Activated naive CD8-positive, alpha-beta T cell (primary cell): ENCODE data around the gene NPLOC4.
"Not testable (repeated sequence)": the region's sequence is repeated elsewhere in the genome, so short reads cannot be mapped to it uniquely, and the experiment has no call there.

Experiments used
- H3K27ac Mint-ChIP-seq: one replicate; pipeline ENCODE4 v1.8.0; 2021; ENCODE audit warnings: mixed read lengths
- H3K27me3 Mint-ChIP-seq: one replicate; pipeline ENCODE4 v1.8.0; 2021; ENCODE audit warnings: mixed read lengths
- H3K36me3 Mint-ChIP-seq: one replicate; pipeline ENCODE4 v1.8.0; 2021; ENCODE audit warnings: mixed read lengths
- H3K4me1 Mint-ChIP-seq: one replicate; pipeline ENCODE4 v1.8.0; 2021; ENCODE audit warnings: low read depth, mixed read lengths
- H3K4me3 Mint-ChIP-seq: one replicate; pipeline ENCODE4 v1.8.0; 2021; ENCODE audit warnings: mild to moderate bottlenecking, mixed read lengths
- H3K9me3 Mint-ChIP-seq: one replicate; pipeline ENCODE4 v1.8.0; 2021; ENCODE audit warnings: low read depth, mixed read lengths

NPLOC4 gene

DNA sequence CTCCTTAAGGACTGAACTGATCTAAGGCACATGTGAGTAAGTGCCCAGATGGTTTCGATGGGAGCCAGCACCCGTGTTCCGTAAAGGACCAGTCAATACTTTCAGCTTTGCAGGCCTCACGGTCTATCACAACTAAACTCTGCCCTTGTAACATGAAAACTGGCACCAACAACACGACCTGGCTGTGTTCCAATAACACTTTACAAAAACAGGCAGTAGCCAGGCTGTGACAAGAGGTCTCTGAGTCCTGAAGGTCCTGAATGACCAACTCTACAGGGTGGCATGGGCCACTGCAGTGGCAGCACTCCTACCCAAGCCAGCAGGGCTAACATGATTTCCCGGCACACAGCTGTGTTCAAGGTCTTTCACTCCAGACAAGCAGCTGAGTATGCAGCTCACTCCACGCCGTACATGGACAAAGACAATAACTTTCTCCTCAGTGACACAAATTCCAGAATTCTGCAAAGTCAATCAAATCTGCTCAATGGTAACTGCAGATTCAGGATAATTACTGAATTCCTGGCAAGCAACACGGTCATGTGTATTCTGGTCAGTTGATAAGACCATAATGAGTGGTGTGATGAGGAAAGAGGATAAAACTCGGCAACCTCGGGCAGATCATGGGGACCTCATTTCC is 15.3 kb downstream of the NPLOC4 start:
- no peak overlapping the region for H3K4me3 Mint-ChIP-seq
- H3K27ac Mint-ChIP-seq = no peak overlapping the region
- peaks cover 9% of the 10 kb centered on the region for H3K9me3 Mint-ChIP-seq
- peaks cover 17% of the 10 kb centered on the region for H3K36me3 Mint-ChIP-seq
- no peaks in the 10 kb centered on the region for H3K27me3 Mint-ChIP-seq
- peaks cover 24% of the 10 kb centered on the region for H3K4me1 Mint-ChIP-seq

DNA sequence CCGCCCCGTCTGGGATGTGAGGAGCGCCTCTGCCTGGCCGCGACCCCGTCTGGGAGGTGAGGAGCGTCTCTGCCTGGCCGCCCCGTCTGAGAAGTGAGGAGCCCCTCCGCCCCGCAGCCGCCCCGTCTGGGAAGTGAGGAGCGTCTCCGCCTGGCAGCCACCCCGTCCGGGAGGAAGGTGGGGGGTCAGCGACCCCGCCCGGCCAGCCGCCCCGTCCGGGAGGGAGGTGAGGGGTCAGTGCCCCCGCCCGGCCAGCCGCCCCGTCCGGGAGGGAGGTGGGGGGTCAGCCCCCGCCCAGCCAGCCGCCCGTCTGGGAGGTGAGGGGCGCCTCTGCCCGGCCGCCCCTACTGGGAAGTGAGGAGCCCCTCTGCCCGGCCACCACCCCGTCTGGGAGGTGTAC is 18.6 kb downstream of the NPLOC4 start:
- H3K27ac Mint-ChIP-seq, H3K4me3 Mint-ChIP-seq, H3K9me3 Mint-ChIP-seq, H3K36me3 Mint-ChIP-seq, H3K27me3 Mint-ChIP-seq: not testable (repeated sequence)
- peaks cover 28% of the 10 kb centered on the region for H3K4me1 Mint-ChIP-seq

DNA sequence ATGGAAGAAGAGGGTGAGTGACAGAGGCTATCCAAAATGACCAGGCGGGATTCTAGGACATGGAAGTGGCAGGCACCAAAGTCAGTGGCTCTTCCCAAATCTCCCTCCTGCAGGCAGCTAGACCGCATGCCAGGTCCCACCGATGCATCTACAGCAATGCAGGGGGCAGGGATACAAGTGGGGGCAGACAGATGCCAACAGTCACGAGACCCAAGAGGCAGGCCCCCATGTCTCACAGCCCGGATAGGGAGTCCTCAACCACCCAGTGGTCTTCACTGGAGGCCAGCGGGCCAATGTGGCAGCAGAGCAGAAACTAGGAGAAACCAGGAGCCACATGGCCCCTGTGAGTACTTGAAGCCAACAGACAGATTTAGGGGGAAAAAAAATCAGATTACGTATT is 20.0 kb downstream of the NPLOC4 start:
- Mint-ChIP-seq H3K4me1 (peaks cover 31% of the 10 kb centered on the region), H3K4me3 (no peak overlapping the region), H3K36me3 (peaks cover 2% of the 10 kb centered on the region), H3K9me3 (no peaks in the 10 kb centered on the region), H3K27me3 (no peaks in the 10 kb centered on the region), H3K27ac (no peak overlapping the region)

DNA sequence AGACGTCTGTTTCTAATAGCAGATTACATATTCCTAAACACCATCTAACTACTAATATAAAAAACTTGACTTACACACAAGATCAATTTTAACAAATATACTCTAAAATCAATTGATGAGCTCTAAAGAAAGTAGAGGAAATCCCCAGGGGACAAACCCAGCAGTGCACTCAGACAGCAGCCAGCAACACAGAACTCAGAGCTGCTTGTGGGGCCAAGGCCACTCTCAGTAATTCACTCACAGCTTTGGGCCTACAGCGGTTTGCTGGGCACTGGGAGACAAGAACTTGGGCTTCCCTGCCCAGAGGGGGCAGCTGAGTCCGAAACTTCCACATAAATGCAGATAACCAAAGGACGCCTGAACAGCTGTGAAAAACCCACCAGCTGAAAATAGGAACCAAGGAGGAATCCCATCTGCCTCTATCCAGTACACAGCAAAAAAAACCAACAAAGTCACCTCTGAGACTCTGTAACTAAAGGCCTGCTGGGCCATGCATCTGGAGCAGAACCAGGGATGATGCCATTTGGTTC is 21.4 kb downstream of the NPLOC4 start:
- Mint-ChIP-seq H3K4me1 (peaks cover 30% of the 10 kb centered on the region), H3K36me3 (no peaks in the 10 kb centered on the region), H3K27ac (no peak overlapping the region), H3K4me3 (no peak overlapping the region), H3K9me3 (no peaks in the 10 kb centered on the region), H3K27me3 (no peaks in the 10 kb centered on the region)

DNA sequence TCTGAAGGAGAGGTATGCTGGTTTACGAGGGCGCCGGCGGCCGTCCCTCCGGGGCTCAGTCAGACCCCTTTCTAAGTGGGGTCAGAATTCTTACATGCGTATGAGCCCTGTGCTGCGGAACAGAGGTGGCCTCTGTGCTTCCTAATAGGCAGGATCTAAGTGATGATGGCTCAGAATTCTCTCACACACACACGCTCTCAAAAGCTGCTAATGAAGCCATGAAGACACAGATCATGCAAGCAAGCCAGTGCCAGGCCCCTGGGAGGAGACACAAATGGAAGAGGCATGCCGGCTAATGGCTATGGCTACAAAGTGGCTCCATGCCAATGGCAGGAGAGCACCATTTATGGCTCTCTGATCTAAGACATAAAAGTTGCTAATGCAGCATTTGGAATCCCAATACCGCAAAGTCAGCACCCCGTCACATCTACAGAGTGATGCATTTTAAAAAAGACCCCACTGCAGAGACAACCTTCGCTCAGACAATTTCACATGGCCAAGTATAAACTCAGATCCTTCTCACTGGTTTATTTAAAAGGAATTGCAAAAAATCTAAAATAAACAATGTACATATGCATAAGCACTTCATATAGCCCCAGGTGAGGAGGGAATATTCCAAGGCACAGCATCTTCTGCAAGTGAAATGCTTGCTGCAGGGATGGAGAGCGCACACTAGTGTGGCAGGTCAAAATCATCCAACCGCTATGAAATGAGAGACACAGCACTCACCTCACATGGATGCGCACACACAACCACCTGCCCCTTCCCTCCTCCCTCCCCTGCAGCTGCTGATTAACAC is 24.5 kb downstream of the NPLOC4 start:
- Mint-ChIP-seq H3K9me3 (no peaks in the 10 kb centered on the region), H3K27me3 (no peaks in the 10 kb centered on the region), H3K27ac (no peak overlapping the region), H3K4me1 (peaks cover 28% of the 10 kb centered on the region), H3K4me3 (no peak overlapping the region), H3K36me3 (no peaks in the 10 kb centered on the region)

DNA sequence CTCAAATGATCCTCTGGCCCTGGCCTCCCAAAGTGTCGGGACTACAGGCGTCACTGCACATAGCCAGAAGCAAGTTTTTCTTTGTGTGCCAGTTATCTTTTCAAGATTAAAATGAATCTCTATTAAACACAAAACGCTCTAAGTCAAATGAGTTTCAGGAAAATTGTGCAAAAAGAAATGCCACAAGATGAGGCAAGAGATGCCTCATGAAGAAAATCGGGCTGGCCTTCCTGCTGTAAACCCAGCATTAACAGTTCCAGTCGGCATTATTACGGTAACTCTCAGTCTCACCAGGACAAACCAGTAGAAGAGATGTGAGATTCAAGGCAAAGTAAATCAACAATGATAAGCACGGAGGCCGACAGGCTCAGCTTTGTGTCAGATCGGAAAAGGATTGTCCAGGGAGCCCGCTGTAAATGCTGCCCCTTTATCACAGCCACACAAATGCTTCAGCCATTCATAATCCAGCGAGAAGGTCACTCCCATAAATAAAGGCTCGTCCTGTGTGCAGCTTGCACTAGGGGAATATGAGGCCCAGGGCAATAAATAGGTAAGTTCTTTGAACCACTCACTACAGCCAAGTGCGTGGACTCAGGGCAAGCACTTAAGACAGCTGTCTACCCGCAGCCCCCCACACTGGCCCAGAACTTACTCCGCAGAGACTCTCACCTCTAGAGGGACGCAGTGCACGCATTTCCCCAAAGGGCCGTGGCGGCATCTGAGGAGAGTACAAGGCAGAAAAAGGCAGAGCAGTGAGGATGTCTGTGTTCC is 27.2 kb downstream of the NPLOC4 start:
- H3K27ac Mint-ChIP-seq = no peak overlapping the region

DNA sequence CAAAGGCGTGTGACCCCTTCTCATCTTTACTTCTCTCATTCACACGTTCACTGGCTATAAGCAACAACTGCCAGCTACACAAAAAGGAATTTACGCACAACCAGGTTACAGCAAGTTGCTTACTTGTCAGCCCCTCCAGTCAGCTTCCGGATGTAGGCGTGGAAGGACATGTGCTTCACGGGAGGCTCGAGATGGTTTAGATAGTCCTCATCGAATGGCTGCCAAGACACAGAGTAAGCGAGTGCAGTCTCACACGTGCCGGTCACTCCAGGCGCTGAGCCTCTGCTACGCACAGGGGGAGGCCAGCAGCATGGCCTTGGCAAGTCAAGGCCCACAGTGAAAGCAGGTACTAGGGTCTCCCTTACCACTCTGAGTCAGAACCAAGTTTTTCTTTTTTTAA is 28.3 kb downstream of the NPLOC4 start:
- Mint-ChIP-seq H3K27ac (no peak overlapping the region), H3K9me3 (no peaks in the 10 kb centered on the region), H3K4me3 (no peak overlapping the region), H3K36me3 (peaks cover 3% of the 10 kb centered on the region), H3K27me3 (no peaks in the 10 kb centered on the region), H3K4me1 (peaks cover 2% of the 10 kb centered on the region)

More for the DNA sequence above, 27.2 kb downstream of the NPLOC4 start:
- Mint-ChIP-seq H3K4me1 (peaks cover 12% of the 10 kb centered on the region), H3K27me3 (no peaks in the 10 kb centered on the region), H3K9me3 (no peaks in the 10 kb centered on the region), H3K4me3 (no peak overlapping the region), H3K36me3 (no peaks in the 10 kb centered on the region)

DNA sequence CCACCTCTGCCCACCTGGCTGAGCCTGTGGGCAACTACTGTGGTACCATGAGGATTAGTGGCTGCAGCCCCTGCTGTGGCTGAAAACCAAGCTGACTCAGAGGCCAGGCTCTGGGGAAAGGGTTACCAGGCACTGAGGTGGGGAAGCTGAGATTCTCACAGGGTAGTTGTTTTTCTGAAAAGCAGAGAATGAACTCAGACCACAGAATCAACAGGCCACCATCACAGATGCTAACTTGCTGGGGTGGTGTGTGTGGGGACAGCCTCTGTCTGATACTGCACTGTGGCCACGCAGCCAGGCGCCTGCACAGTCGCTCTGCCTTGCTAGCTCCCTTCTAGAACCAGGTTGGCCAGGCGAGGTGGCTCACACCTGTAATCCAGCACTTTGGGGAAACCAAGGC is 28.8 kb downstream of the NPLOC4 start:
- no peaks in the 10 kb centered on the region for H3K9me3 Mint-ChIP-seq
- peaks cover 3% of the 10 kb centered on the region for H3K36me3 Mint-ChIP-seq
- no peak overlapping the region for H3K4me3 Mint-ChIP-seq
- H3K27ac Mint-ChIP-seq = no peak overlapping the region
- H3K4me1 Mint-ChIP-seq = peaks cover 2% of the 10 kb centered on the region
- no peaks in the 10 kb centered on the region for H3K27me3 Mint-ChIP-seq

DNA sequence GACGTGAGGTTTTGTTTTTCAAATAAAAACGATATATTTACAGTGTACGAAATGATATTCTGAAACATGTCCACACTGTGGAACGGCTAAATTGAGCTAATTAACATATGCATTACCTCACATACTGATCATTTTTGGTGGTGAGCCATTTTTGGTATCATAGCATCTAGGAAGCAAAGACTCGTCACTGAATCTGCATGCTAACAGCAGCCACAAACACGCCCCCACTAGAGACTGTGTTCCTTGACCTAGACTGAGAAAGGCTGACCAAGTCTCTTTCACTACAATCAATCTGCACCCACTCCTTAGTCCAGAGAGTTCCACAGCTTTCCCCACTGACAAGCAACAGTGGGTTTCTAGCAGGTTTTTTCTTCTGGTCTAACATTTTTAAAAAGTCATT is 29.5 kb downstream of the NPLOC4 start:
- no peak overlapping the region for H3K27ac Mint-ChIP-seq
- H3K9me3 Mint-ChIP-seq = no peaks in the 10 kb centered on the region
- no peaks in the 10 kb centered on the region for H3K27me3 Mint-ChIP-seq
- H3K4me3 Mint-ChIP-seq = no peak overlapping the region
- peaks cover 3% of the 10 kb centered on the region for H3K36me3 Mint-ChIP-seq
- H3K4me1 Mint-ChIP-seq = peaks cover 2% of the 10 kb centered on the region

DNA sequence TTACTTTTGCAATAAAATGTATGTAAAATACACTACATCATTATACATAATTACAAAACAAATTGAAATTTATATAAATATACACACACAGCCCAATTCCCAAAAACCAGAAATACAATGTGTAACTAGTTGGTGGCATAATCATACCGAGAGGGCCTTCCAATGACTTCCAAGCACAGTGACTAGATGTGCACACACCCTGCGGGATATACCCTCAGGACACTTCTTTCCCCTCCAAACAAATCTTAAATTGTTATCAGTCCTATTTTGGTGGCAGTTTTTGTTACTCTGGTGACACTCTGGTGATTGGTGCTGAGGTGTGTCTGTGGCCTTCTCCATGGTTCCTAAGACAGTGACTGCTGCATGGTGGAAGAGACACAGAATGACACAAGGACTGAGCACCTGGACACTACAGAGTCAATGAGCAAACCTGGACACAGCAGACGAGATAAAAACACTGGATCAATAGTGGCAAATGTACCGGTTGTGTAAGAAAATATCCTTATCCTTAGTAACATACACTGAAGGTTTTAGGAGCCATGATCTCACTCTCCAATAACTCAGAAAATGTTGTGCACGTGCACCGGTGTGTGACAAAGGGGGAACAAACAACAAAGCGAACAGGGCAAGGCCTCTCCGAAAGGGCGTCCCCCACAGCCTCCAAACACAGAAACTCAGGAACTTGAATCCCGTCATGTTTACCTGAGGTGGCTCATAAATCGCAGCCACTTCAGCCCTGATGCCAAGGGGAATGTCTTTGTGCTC is 32.9 kb downstream of the NPLOC4 start:
- Mint-ChIP-seq H3K27ac (no peak overlapping the region), H3K36me3 (peaks cover 10% of the 10 kb centered on the region), H3K4me3 (no peak overlapping the region)

DNA sequence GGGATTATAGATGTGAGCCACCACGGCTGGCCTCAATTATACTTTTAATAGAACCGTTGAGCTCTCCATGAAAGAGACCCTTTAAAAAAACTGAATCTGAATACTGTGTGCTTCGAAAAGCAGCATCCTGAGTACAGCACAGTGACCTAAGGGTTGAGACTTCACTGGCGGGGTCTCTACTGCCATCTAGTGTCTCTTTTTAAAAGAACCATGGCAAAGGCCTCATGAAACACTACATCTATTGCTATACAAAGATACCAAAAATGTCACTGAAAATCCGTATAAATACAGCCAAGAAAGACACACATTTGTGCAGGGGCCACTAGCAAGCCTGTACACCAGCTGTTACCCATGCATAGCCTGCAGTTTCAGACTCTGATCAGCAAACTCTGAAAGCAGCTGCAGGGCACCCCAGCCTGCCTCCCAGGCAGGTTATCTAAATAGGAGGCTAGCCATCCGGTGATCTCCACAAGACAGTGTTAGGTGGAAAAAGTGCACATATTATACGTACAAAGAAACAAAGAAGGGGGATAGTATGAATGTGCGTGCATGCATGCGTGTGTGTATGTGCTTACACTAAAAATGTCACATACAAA is 35.3 kb downstream of the NPLOC4 start:
- no peaks in the 10 kb centered on the region for H3K9me3 Mint-ChIP-seq
- no peak overlapping the region for H3K4me3 Mint-ChIP-seq
- H3K27ac Mint-ChIP-seq = peak overlapping the region; percentile 64
- no peaks in the 10 kb centered on the region for H3K27me3 Mint-ChIP-seq
- peaks cover 10% of the 10 kb centered on the region for H3K36me3 Mint-ChIP-seq
- peaks cover 2% of the 10 kb centered on the region for H3K4me1 Mint-ChIP-seq

More for the DNA sequence above, 32.9 kb downstream of the NPLOC4 start:
- H3K9me3 Mint-ChIP-seq = no peaks in the 10 kb centered on the region
- H3K27me3 Mint-ChIP-seq = no peaks in the 10 kb centered on the region
- peaks cover 2% of the 10 kb centered on the region for H3K4me1 Mint-ChIP-seq

DNA sequence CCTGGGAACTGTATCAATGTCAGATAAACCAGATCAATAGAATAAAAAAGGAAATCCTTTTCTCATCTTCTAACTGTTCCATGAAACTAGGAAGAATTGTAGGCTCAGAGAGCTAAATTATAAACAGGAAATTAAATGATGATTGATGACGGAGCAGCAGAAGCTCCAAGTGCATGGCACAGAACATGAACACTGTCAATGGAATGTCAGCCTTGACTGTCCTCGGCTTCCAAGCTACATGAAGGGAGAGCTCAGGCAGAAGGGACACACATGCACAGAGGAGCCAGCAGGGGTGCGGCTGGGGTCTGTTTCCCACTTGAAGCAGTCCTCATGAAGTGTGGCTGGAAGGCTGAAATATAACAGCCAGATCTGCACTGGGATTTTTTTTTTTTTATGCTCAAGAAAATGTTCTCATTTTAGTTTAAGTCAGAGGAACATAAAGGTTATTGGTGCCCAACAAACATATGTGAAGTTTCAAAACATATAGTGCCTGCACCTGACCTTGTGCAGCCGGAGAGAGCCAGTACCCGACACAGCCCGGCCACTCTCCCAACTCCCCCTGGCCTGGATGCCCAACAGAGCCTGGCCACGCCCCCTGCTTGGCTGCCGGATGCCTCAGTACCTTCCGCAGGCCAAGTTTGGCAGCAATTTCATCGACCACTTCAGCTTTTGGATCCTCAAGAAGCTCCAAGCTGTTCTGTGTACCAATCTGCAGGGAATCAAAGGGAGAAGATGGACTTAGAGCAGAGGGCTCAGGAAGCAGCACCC is 37.0 kb downstream of the NPLOC4 start:
- no peaks in the 10 kb centered on the region for H3K9me3 Mint-ChIP-seq
- no peaks in the 10 kb centered on the region for H3K27me3 Mint-ChIP-seq
- peaks cover 10% of the 10 kb centered on the region for H3K36me3 Mint-ChIP-seq
- no peak overlapping the region for H3K4me3 Mint-ChIP-seq
- peaks cover 2% of the 10 kb centered on the region for H3K4me1 Mint-ChIP-seq
- no peak overlapping the region for H3K27ac Mint-ChIP-seq

DNA sequence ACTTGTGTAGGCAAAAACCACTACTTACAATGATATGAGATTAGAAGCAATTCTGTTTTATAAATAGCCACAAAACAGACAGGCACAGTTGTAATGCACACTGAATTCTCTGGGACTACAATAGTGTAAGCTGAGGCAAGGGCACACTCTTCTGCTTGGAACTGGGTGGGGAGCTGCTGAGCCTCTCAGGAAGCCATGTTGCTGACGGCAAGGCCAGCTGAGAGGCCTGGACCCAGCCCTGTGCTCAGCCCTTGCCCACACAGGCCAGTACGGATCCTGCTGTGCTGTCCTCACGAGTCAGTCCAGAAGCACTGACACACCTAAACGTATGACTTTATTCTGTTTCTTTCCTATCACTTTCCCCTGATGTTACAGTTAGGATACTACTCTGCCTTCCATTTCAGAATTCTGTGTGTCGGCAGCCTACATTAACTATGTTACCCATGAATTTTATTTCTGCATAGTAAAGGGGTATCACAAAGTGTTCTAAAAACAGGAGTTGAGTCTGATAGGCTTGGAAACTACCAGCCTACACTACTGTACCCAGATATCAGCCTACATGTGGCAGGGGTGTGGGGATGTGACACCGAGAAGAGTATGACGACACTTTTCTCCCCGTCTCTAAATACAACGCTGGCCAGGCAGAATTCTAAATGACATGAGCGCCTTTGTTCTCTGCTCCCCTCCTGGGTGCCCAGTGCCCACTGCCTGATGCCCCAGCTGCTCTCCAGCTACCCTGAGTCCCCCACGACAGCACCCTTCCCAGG is 43.6 kb downstream of the NPLOC4 start:
- Mint-ChIP-seq H3K9me3 (no peaks in the 10 kb centered on the region), H3K36me3 (no peaks in the 10 kb centered on the region), H3K4me3 (no peak overlapping the region), H3K27me3 (no peaks in the 10 kb centered on the region), H3K4me1 (no peaks in the 10 kb centered on the region), H3K27ac (no peak overlapping the region)
